Measurements from ENCODE around the gene ZNF292. TPM values are rescaled to one million over a fixed set of nuclear protein-coding genes. Genes with fewer than 3 reads are reported as not detected.
"Not testable (repeated sequence)": the region's sequence is repeated elsewhere in the genome, so short reads cannot be mapped to it uniquely, and the experiment has no call there.

ZNF292 gene
- total RNA-seq, 1 experiment from 2014 or later: 4.9 TPM

DNA sequence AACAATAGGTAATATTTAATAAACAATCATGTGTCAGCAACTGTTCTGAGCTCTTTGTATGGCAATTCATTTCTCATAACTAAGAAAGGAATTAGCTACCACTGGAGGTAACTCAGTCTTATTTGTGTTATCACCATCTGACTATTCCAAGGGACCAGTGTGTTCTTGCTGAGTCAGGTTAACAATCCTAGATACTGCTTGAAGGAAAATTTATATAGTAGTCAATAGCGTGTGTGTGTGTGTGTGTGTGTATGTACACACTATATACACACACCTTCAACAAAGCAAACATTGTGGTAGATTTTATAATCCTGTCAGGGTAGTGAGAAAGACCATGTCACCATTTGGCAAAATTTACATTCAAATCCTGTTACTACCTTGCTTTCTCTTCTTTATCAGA lies 121.3 kb downstream of the ZNF292 start:
- no peak for DNase-seq (ENCODE audit: low read depth)

DNA sequence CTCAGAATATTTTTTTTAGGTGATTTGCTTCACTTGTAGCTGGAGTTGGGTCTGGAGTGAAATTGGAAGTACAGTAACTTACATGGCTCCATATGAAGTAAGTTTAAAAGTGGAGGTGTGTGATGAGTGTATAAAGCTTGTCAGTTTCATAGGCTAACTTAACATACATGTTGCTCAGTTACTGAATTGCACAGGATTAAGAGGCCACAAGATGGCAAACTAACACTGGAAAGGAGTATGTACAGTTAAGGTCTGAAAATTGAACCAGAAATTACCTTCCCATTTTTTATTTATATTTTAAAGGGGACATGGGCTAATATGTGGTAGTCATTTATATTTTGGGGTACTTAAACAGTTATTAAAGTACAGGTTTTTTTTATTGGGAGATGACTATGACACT lies 121.8 kb downstream of the ZNF292 start:
- no peak for DNase-seq (ENCODE audit: low read depth)

DNA sequence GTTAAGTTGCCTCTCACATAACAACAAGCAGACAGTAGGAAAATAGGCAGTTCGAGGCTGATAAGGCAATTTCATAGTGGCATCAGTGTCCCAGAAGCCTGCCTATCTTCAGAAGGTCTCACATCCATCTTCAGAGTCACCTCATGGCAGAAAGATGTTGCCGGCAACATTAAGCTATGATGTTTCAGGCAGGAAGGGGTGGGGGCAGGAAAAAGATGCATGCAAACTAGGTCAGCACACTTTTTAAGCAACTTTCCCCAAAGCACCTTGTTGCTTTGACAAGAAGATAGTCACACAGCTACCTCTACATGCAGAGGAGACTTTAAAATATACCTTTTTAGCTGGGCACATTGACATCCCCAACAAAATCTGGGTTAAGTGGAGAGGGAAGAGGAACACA lies 123.8 kb downstream of the ZNF292 start:
- no peak for DNase-seq (ENCODE audit: low read depth)

DNA sequence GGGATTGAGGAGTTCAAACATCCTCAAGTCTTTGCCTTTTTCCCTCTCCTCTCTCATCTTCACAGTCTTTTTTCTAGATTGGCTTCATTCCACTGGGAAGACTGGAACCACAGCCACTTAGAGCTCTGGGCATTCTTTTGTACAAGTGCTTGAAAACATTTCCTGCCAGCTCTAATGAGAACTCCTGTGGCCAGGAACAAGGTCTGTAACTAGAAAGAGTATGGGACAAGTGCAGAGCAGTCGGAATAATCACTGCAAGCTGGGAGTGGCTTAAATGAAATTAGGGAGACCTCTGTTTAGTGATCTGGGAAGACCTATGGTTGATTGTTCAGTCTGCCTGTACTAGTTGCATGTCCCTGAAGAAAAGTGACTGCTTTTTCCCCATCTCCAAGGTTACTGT lies 126.1 kb downstream of the ZNF292 start:
- no peak for DNase-seq (ENCODE audit: low read depth)

DNA sequence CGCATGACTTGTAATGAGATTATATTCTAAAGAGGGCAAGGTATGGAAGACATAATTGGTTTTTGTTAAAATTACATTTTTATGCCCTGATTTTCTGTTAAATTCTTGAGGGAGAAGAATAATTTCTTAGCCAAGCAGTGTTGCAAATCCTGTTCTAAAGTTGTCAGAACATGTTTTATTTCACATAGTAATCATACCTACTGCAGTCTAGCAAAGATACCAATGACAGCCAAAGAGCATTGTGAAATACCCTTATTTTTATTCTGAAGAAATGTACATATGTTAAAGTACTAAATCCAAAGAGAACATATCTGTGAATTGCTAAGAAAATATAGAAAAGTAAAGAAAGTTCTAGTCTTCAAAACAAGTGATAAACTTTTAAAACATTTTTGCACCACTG lies 127.4 kb downstream of the ZNF292 start:
- no peak for DNase-seq (ENCODE audit: low read depth)

DNA sequence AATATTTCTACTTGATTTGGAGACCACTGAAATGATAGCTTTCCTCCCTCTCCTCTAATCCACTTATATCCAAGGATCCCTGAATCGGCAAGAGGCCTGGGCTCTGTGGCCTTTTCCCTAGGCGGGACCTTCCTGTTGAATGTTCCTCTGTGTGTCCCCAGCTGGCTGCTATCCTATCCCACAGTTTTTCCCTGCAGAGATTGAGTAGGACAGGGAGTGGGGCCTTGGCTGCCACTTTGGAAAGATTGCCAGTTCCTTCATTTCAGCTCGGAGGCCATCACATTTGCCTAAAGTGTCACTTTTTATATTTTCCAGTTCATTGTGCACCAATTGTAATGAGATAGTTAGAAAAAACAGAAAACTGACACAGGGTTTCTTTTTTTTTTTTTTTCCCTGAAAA lies 128.1 kb downstream of the ZNF292 start:
- DNase-seq (ENCODE audit: low read depth): no peak

DNA sequence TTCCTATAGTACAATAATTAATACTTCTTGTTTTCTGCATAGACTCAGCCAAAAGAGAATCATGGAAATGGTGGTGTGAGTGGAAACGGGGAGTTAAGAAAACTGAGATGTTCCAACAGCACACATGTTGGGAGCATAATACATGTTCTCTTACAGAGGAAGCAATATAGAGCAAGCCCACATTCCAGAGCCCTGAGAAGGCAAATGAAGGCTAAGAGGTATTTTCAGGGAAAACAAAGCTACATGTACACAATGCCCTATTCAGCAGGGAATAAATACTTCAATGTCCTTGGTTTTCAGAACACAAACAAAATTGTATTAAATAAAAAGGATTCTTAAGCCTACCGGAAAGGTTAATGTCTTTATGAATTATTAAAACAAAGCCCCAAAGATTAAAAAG lies 131.9 kb downstream of the ZNF292 start:
- DNase-seq (ENCODE audit: low read depth): no peak

DNA sequence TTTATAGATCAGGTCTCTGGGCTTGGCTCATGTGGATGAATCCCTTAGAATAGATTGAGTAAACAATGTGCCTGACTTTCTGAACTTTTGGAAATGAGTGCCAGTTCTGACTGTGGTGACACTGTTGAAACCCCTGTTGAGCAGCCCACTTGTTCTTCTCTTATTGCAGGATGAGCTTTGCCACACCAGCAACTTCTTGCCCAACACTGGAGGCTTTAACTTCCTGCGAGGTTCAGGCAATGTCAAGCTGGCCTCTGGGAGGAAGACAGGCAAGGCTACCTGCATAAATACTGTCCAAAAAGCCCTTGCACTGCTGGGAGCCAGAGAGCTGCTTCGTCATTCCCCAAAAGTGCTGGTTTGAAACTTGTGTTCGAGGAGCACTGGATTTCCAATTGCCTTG lies 134.2 kb downstream of the ZNF292 start:
- DNase-seq (ENCODE audit: low read depth): no peak

DNA sequence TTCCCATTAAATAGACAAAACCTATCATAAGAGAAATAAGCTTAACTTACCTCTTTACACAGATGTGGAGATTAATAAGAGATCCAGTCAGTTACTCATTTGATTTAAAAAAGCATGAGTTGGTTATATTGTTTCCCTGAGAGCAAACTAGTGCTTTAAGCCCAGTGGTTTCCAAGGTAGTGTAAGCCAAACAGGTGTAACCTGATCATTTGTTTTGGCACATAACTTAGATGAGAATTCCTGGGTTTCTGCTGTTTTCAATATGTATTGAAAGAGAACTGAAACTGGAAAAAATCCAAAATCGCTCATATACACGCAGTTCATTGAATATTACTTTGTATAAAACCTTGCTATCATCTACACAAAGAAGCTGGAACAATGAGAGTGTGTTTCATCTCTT lies 136.5 kb downstream of the ZNF292 start:
- DNase-seq (ENCODE audit: low read depth): no peak

DNA sequence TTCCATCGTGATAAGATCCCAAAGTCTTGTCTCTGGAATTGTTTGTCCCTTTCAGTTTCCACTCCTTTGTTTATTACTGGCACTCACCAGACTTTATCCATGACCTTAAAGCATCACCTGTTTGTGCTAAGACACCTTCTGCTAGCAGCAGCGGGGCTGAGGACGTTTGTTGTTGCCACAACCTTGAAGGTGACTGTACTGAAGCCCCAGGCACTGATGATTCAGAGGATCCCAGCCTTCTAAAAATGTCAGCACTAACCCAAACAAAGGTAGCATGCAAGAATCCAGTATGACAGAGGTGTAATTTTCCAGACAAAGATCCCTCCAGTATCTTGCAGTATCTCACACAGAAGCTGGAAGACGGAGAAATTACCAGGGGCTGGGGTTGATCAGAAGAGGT lies 138.2 kb downstream of the ZNF292 start:
- no peak for DNase-seq (ENCODE audit: low read depth)

DNA sequence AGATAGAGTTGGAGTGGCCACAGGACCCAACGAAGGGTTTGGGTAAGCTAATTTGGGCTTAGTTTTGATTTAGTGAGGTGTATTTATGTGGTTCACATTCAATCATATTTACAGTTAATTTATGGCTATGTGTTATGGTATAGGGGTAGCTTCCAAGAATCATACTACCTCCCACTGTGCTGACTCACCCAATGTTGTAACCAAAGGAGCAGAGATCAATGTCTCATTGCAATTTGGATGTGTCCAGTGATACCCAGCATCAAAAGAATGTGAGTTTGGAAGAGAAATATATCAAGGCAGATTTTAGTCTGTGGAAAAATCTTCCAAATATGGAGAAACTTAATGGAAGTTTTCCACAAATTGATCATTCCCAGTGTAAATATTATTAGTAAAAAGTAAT lies 141.8 kb downstream of the ZNF292 start:
- DNase-seq (ENCODE audit: low read depth): peak; percentile 14

DNA sequence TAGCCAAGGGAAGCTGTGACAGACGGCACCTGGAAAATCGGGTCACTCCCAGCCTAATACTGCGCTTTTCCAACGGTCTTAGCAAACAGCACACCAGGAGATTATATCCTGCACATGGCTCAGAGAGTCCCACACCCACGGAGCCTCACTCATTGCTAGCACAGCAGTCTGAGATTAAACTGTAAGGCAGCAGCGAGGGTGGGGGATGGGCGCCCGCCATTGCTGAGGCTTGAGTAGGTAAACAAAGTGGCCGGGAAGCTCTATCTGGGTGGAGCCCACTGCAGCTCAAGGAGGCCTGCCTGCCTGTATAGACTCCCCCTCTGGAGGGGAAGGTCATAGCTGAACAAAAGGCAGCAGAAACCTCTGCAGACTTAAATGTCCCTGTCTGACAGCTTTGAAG lies 145.9 kb downstream of the ZNF292 start:
- DNase-seq (ENCODE audit: low read depth): not testable (repeated sequence)

DNA sequence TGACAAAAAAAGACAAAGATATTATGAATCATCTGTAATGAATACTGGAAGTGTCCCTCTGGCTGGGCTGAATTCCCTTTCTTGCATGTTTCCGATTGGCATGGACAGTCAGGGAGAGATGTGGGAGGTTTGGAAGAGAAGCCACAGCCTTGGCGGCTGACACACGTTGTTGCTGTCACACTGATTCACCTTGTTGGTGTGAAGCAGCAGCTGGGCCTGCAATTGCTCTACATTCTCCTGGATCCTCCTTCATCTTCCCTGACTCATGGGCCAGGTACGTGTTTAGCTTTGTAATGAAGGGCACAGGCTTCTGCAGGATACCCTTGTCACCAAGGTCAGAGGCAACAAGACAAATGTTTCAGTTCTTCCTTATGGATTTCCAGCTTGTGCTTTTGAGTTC lies 153.6 kb downstream of the ZNF292 start:
- DNase-seq (ENCODE audit: low read depth): peak; percentile 8

DNA sequence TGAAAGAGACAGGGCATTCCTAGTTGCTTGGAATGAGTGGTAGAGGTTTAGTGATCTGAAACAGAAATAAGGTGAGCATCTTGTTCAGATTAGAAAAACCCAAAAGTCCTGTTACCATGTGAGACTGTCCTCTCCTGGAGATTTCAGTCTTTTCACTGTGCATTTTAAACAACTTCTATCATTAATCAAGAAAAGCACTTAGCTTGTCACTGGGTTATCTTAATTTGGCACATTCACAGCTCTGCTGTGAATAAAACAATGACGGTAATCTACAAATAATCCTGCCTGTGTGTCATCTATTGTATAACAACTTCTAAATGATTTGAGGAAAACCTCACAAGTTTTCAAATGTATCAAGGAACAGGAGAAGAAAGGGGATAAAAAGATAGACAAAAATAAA lies 157.5 kb downstream of the ZNF292 start:
- DNase-seq (ENCODE audit: low read depth): no peak

Other genes starting within 250 kb of the ZNF292 start
- gene HTR1E, start 218.0 kb upstream of the ZNF292 start, total RNA-seq (2014; rRNA removed; shearing (Covaris generic)): not detected in 2 replicates
- gene CGA, start 60.5 kb upstream of the ZNF292 start, total RNA-seq (2014; rRNA removed; shearing (Covaris generic)): not detected in 2 replicates
- gene SMIM8, start 167.0 kb downstream of the ZNF292 start, total RNA-seq (2014; rRNA removed; shearing (Covaris generic)): 2.8 and 3.4 TPM in 2 replicates
- not detected in 2 replicates for gene GJB7, start 173.7 kb downstream of the ZNF292 start, total RNA-seq (2014; rRNA removed; shearing (Covaris generic))
- gene C6orf163, start 189.2 kb downstream of the ZNF292 start, total RNA-seq (2014; rRNA removed; shearing (Covaris generic)): 0.15 and 0.63 TPM in 2 replicates

All from Daoy (cell line).